ENCODE data around the gene GINS3.

GRCh38 chr16:58365623-58366022 is 26.6 kb upstream of the GINS3 start:
- TF ChIP-seq CTCF (conservative IDR thresholded peaks at IDR 0.05; ENCODE audit: low read length) (no peak), EZH2phosphoT487 (IDR thresholded peaks at IDR 0.05; ENCODE audit: borderline replicate concordance) (no peak)

Measured in Loucy (cell line).